CD4-positive, alpha-beta memory T cell (primary cell): ENCODE results near the gene PPFIA4. TPM values are rescaled to one million over a fixed set of nuclear protein-coding genes. Genes with fewer than 3 reads are reported as not detected.

Source experiments
- CTCF ChIA-PET: fragments of 350-600 bp; sonication (Branson Sonifier 250); formaldehyde crosslinking; loops from one replicate; lab custom pipeline; 2021; ENCODE audit warnings: inconsistent platforms; ENCODE audit not compliant: partially characterized antibody; lab: Charles Lee
- POLR2A ChIA-PET: fragments of 350-600 bp; sonication (Branson Sonifier 250); formaldehyde crosslinking; loops from one replicate; lab custom pipeline; 2021; ENCODE audit not compliant: partially characterized antibody; lab: Charles Lee
- DNase-seq, 5 donors: peaks; one replicate each; pipeline versions ENCODE4 v3.0.0 to v3.0.0-alpha.2; 2020 to 2022; ENCODE audit warnings: mixed read lengths in 1 of 5
- H3K27ac ChIP-seq: one replicate; pipeline ENCODE4 v1.7.0; 2013; ENCODE audit warnings: low read depth, low read length
- H3K27me3 ChIP-seq: 2 replicates; pipeline ENCODE4 v1.7.0; 2013; ENCODE audit warnings: mild to moderate bottlenecking, low read length, moderate library complexity; ENCODE audit not compliant: insufficient read depth
- H3K36me3 ChIP-seq: 2 replicates; pipeline ENCODE4 v1.7.0; 2013; ENCODE audit warnings: mild to moderate bottlenecking, low read length, moderate library complexity; ENCODE audit not compliant: insufficient read depth
- H3K4me1 ChIP-seq: 2 replicates; pipeline ENCODE4 v1.7.0; 2013; ENCODE audit warnings: mild to moderate bottlenecking, low read length, moderate library complexity; ENCODE audit not compliant: insufficient read depth
- H3K4me3 ChIP-seq, 2 donors: one replicate each; pipeline ENCODE4 v1.7.0; 2013; ENCODE audit warnings: low read length in 2 of 2, mild to moderate bottlenecking in 1 of 2
- H3K9me3 ChIP-seq, 2 donors: one replicate each; pipeline ENCODE4 v1.7.0; 2013; ENCODE audit warnings: low read length in 2 of 2, control low read depth in 1 of 2; ENCODE audit not compliant: control insufficient read depth in 1 of 2
- H3K27ac Mint-ChIP-seq, 7 donors: one replicate each; pipeline ENCODE4 v1.8.0; 2020 to 2021; ENCODE audit warnings: mixed read lengths in 7 of 7, mild to moderate bottlenecking in 6 of 7, inconsistent platforms in 3 of 7, moderate library complexity in 3 of 7
- H3K27me3 Mint-ChIP-seq, 2 donors: one replicate each; pipeline ENCODE4 v1.8.0; 2020 to 2021; ENCODE audit warnings: mixed read lengths in 2 of 2
- H3K36me3 Mint-ChIP-seq, 2 donors: one replicate each; pipeline ENCODE4 v1.8.0; 2020 to 2021; ENCODE audit warnings: mixed read lengths in 2 of 2, inconsistent platforms in 1 of 2, mild to moderate bottlenecking in 1 of 2
- H3K4me1 Mint-ChIP-seq, 4 donors: one replicate each; pipeline ENCODE4 v1.8.0; 2020 to 2021; ENCODE audit warnings: mixed read lengths in 4 of 4, mild to moderate bottlenecking in 1 of 4
- H3K4me3 Mint-ChIP-seq, 8 donors: one replicate each; pipeline ENCODE4 v1.8.0; 2020 to 2021; ENCODE audit warnings: mixed read lengths in 8 of 8, mild to moderate bottlenecking in 7 of 8, moderate library complexity in 6 of 8, inconsistent platforms in 3 of 8
- H3K9me3 Mint-ChIP-seq, 8 donors: one replicate each; pipeline ENCODE4 v1.8.0; 2020 to 2021; ENCODE audit warnings: mixed read lengths in 8 of 8, mild to moderate bottlenecking in 5 of 8, inconsistent platforms in 3 of 8, moderate library complexity in 1 of 8
- intact Hi-C: fragments of 100-400 bp; cut with micrococcal nuclease; formaldehyde crosslinking; loops from one replicate; pipeline ENCODE4 v1.15.1; 2023
- polyA plus RNA-seq, 2 donors: library from polyadenylated mRNA; unstranded; fragments of 300-500 nt; fragmentation: Illumina TruSeq; gene quantifications; one replicate each; pipeline ENCODE4 v1.2.3, GENCODE V29; 2021
- total RNA-seq, 2 experiments: library from RNA; stranded (reverse); gene quantifications; one replicate each; pipeline ENCODE4 v1.2.3, GENCODE V29; 2021

PPFIA4 gene
- total and polyA plus RNA-seq, 4 experiments from 2014 or later, result 1.4 to 1.5 TPM; not detected in 2

GRCh38 chr1:203116091-203116820, 90.0 kb downstream of the PPFIA4 start:
- H3K4me3 Mint-ChIP-seq, result no peak overlapping the region
- Histone ChIP-seq H3K36me3 (no peaks in the 10 kb centered on the region), H3K9me3 (no peaks in the 10 kb centered on the region), H3K27me3 (peaks cover 11% of the 10 kb centered on the region), H3K4me1 (no peaks in the 10 kb centered on the region), H3K4me3 (no peak overlapping the region), H3K27ac (no peak overlapping the region)
- H3K27ac Mint-ChIP-seq, result no peak overlapping the region
- H3K4me1 Mint-ChIP-seq, result peaks cover 0 to 5% (median under 1%) of the 10 kb centered on the region in 4 donors
- intact Hi-C loops, result no loop called here
- ChIA-PET POLR2A (no interaction called here), CTCF (no interaction called here)
- no peaks in the 10 kb centered on the region for H3K9me3 Mint-ChIP-seq
- H3K36me3 Mint-ChIP-seq, result no peaks in the 10 kb centered on the region
- peaks cover 30 to 32% of the 10 kb centered on the region in 2 donors for H3K27me3 Mint-ChIP-seq
- no peak for DNase-seq

DNA sequence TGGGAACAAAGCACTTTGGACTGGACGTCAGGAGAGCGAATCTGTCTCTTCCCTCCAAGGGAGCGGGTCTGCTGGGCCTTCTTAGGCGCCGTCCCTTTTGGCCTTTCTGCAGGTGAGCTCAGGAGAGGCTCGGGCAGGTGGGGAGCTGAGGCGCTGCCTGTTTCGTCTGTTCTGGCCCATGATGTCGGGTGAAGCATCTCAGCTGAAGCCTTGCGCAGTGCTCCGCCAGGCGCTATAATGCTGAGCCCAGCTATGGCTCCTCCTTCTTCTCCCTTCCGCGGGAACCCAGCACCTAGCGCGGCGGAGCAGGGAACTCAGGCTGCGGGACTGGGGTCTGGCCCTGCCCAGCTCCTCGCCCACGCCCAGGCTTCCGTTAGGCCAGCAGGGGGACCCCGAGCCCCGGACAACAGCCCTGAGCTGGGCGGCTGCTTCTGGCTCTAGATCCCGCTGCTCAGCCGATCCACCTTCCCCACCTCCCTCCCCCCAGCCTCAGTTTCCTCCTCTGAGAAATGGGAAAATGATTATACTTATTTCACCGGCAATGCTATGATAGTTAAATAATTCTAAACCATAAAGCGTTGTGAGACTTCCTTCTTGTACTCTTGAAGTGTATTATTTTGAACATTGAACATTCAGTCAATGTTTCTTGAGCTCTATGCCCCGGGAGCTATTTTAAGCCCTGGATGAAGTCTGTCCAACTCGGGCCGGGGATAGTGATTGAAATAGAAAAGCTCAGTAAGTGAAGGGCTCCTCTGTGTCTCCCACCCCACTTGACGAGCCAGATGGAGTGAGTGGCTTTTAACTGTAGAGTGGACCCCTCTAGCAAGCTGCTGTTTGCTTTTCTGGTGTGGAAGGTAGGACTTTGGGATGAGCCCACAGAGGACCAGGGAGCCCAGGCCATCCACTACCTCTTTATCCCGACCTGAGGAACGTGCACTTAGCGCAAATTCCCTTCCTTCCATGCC, 91.6 kb downstream of the PPFIA4 start:
- no peaks in the 10 kb centered on the region for H3K36me3 ChIP-seq
- no peaks in the 10 kb centered on the region for H3K4me1 ChIP-seq
- no peaks in the 10 kb centered on the region for H3K9me3 ChIP-seq
- H3K27me3 Mint-ChIP-seq, result peaks cover 38 to 40% of the 10 kb centered on the region in 2 donors
- H3K4me3 Mint-ChIP-seq, result no peak overlapping the region
- peaks cover 14% of the 10 kb centered on the region for H3K27me3 ChIP-seq
- no peak overlapping the region for H3K27ac Mint-ChIP-seq
- H3K27ac ChIP-seq, result no peak overlapping the region
- intact Hi-C loops, result no loop called here
- peaks cover 0 to 5% (median 2%) of the 10 kb centered on the region in 4 donors for H3K4me1 Mint-ChIP-seq
- no peaks in the 10 kb centered on the region for H3K36me3 Mint-ChIP-seq
- no peaks in the 10 kb centered on the region for H3K9me3 Mint-ChIP-seq
- CTCF ChIA-PET, result interaction anchor here (0.8 to 1.5 kb wide), 4 partner anchors 8 to 151 kb away, joined by 3 to 7 read pairs (median 4); no protein-coding TSS in a partner anchor
- H3K4me3 ChIP-seq, result no peak overlapping the region
- POLR2A ChIA-PET, result no interaction called here
- no peak for DNase-seq

DNA sequence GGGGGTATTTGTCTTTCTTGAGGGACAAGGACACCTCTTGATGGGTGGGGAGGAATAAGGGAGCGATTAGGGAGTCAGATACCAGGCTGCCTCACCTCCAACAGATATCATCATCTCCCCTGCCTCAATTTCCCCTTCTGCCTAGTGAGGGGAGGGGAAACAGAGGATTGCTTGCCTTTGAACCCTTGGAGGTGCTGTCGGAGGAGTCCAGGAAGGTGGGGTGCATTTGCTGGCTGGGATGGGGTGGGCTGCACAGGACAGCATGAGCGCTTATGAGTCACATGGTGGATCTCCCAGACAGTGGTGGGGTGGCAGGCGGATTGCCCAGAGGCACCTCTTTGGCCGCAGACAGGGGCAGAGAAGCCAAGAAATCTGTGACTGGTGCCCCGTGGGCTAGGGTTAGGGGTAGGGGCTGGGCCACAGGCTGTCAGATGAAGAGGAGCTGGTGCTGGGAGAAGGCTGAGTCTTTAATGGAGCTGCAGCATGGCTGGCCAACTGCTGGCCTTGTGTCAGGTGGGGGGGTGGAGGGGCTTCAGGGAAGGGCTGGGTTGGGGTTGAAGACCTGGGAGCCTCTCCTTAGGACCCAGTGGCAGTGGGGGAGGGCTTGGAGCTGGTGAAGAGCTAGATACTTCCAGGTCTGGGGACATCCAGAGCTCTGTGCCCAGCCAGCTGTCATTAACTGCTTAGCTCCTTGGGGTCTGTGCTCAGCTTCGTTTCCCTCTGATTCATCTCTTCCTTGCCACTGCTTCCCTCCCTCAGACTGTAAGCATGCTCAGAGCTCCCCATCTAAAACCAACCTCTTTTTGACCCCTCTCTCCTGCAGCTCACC, 94.2 kb downstream of the PPFIA4 start:
- Mint-ChIP-seq H3K4me3 (no peak overlapping the region), H3K36me3 (no peaks in the 10 kb centered on the region), H3K27ac (no peak overlapping the region), H3K4me1 (peaks cover 0 to 5% (median 2%) of the 10 kb centered on the region in 4 donors), H3K9me3 (no peaks in the 10 kb centered on the region), H3K27me3 (peaks cover 48 to 57% of the 10 kb centered on the region in 2 donors)
- ChIA-PET POLR2A (no interaction called here), CTCF (no interaction called here)
- H3K4me3 ChIP-seq, result no peak overlapping the region
- H3K27me3 ChIP-seq, result peaks cover 16% of the 10 kb centered on the region
- no peaks in the 10 kb centered on the region for H3K36me3 ChIP-seq
- no peaks in the 10 kb centered on the region for H3K4me1 ChIP-seq
- no peaks in the 10 kb centered on the region for H3K9me3 ChIP-seq
- DNase-seq, result no peak
- no peak overlapping the region for H3K27ac ChIP-seq
- intact Hi-C loops, result no loop called here

GRCh38 chr1:203121186-203122015, 95.1 kb downstream of the PPFIA4 start:
- no peak for DNase-seq
- H3K36me3 Mint-ChIP-seq, result no peaks in the 10 kb centered on the region
- ChIA-PET CTCF (no interaction called here), POLR2A (no interaction called here)
- no peak overlapping the region for H3K27ac Mint-ChIP-seq
- no peaks in the 10 kb centered on the region for H3K9me3 Mint-ChIP-seq
- no peaks in the 10 kb centered on the region for H3K4me1 ChIP-seq
- H3K4me3 ChIP-seq, result no peak overlapping the region
- no peaks in the 10 kb centered on the region for H3K36me3 ChIP-seq
- intact Hi-C loops, result no loop called here
- H3K4me3 Mint-ChIP-seq, result no peak overlapping the region
- peaks cover 20% of the 10 kb centered on the region for H3K27me3 ChIP-seq
- H3K27me3 Mint-ChIP-seq, result peaks cover 51 to 58% of the 10 kb centered on the region in 2 donors
- H3K4me1 Mint-ChIP-seq, result peaks cover 0 to 7% (median 2%) of the 10 kb centered on the region in 4 donors
- H3K9me3 ChIP-seq, result no peaks in the 10 kb centered on the region
- no peak overlapping the region for H3K27ac ChIP-seq

DNA sequence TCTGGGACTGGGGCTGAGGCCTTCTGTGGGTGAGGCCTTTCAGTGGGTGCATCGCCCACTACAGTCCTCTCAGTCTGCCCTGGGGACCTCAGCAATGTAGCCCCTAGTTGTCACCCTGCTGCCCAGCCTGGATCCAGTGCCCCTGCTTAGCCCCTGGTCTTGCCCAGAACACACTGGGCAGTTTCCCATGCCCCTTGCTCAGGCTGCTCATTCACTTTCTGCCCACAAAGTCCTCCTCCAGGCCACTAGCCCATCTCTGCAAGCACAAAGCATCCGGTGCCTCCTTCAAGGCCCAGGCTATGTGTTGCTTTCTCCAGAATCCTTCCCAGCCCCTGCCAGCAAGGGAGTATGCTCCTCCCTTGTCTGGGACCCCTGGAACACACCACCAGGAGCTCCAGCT, 95.9 kb downstream of the PPFIA4 start:
- no peaks in the 10 kb centered on the region for H3K36me3 ChIP-seq
- POLR2A ChIA-PET, result no interaction called here
- DNase-seq, result no peak
- H3K27me3 Mint-ChIP-seq, result peaks cover 52 to 60% of the 10 kb centered on the region in 2 donors
- CTCF ChIA-PET, result no interaction called here
- H3K27me3 ChIP-seq, result peaks cover 27% of the 10 kb centered on the region
- no peaks in the 10 kb centered on the region for H3K9me3 ChIP-seq
- H3K9me3 Mint-ChIP-seq, result peaks cover 0 to 3% (median 0%) of the 10 kb centered on the region in 8 donors
- no peaks in the 10 kb centered on the region for H3K36me3 Mint-ChIP-seq
- no peak overlapping the region for H3K27ac ChIP-seq
- no peak overlapping the region for H3K4me3 Mint-ChIP-seq
- no peak overlapping the region for H3K27ac Mint-ChIP-seq
- peaks cover 5 to 11% (median 7%) of the 10 kb centered on the region in 4 donors for H3K4me1 Mint-ChIP-seq
- H3K4me3 ChIP-seq, result no peak overlapping the region
- no peaks in the 10 kb centered on the region for H3K4me1 ChIP-seq
- intact Hi-C loops, result no loop called here

DNA sequence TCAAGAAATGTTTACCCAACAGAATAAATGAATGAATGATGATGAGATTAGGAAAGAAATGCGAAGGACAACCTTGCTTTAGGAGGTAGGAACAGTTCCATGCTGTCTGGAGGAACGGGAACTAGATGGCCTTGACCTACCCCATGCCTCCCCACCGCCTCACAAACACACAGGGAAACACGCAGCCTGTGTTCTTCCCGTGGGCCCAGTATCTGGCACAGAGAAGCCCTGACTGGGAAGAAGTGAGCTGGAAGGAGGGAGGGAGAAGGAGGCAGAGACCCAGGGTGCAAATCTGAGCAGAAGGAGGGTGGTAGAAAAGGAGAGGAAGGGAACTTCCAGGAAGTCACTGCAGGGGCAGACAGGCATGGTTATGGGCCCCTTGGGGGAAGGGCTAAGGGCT, 97.7 kb downstream of the PPFIA4 start:
- Mint-ChIP-seq H3K4me3 (no peak overlapping the region), H3K4me1 (peaks cover 7 to 14% (median 12%) of the 10 kb centered on the region in 4 donors), H3K9me3 (peaks cover 0 to 5% (median 0%) of the 10 kb centered on the region in 8 donors), H3K27me3 (peaks cover 48 to 57% of the 10 kb centered on the region in 2 donors), H3K27ac (no peak overlapping the region), H3K36me3 (no peaks in the 10 kb centered on the region)
- Histone ChIP-seq H3K27me3 (peaks cover 30% of the 10 kb centered on the region), H3K27ac (no peak overlapping the region), H3K4me3 (no peak overlapping the region), H3K4me1 (no peaks in the 10 kb centered on the region), H3K36me3 (no peaks in the 10 kb centered on the region), H3K9me3 (no peaks in the 10 kb centered on the region)
- ChIA-PET POLR2A (no interaction called here), CTCF (interaction anchor here (1.4 kb wide), 1 partner anchor 10 kb away, joined by 3 read pairs; no protein-coding TSS in a partner anchor)
- DNase-seq, result no peak
- intact Hi-C loops, result no loop called here
